CD4-positive, alpha-beta T cell treated with Interleukin-10 for 1 hour (primary cell): ENCODE results near the gene COPA.
A peak's percentile ranks its signal among the peaks of the same experiment; 100 is the strongest.

Experiments
- DNase-seq: peaks from one replicate; pipeline ENCODE4 v3.0.0-alpha.2; 2020

COPA gene

GRCh38 chr1:160261893-160262794, 80.9 kb downstream of the COPA start, which contains the start of gene DCAF8:
Gene DCAF8, minus strand, starts transcription at chr1:160262549. Its CDS starts 18,541 bp downstream, at chr1:160244008.
- DNase-seq, result peak; percentile 99

DNA sequence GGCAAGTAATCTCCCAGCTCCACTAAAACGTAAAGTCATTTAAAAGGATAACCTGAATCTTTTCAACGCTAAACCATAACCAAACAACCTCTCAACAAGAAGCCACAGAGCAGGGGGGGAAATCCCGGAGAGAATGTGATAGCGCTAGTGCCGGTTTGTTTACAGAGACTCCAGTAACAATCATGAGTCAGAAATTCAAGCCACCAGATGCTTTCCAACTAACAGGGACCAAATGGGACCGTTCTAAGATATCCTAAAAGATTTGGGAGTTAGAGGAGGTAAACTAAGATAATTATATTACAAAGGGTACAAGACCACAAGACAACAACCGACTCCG, 81.5 kb downstream of the COPA start:
- peak; percentile 88 for DNase-seq

DNA sequence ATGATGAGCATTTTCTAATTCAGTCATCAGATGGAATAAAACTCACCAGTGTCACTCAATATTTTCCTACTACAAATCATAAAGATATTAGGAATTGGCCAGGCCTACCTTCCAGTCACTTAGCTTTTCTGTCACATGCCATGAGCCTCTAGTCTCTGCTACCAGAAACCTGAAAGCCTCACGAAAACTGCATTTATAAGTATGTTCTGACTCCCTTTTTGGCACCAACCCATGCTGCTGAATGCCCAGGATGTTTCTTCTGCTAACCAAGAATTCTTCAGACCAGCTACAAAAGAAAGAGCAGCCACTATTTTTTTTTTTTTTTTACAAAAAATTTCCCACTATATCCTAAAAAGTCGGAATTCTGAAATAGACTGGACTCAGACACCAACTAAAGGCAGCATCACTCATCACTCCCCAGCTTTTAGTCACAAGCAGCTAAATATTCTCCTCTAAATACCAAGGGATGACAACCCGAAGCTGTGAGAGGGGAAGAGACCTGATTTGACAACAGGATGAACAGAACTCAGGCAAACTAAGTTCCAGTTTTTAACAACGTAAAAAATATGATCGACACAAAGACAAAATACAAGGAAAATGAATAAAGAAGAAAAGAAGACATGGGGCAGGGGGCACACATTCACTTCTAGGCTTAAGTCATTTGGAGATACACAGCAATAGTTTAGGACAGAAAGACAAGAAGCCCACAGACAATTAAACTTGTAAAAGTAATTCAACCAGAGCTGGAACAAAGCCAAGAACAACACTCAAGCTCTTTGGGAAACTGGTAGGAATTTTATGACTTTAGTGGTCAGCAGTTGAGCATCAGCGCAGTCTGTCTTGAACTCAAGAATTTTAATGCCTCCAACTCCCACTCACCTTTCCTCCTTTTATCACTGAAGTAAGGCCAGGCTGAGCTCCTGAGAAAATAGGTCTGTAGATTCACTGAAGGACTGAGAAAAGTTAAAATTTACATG, 82.4 kb downstream of the COPA start:
- peak; percentile 9 for DNase-seq

DNA sequence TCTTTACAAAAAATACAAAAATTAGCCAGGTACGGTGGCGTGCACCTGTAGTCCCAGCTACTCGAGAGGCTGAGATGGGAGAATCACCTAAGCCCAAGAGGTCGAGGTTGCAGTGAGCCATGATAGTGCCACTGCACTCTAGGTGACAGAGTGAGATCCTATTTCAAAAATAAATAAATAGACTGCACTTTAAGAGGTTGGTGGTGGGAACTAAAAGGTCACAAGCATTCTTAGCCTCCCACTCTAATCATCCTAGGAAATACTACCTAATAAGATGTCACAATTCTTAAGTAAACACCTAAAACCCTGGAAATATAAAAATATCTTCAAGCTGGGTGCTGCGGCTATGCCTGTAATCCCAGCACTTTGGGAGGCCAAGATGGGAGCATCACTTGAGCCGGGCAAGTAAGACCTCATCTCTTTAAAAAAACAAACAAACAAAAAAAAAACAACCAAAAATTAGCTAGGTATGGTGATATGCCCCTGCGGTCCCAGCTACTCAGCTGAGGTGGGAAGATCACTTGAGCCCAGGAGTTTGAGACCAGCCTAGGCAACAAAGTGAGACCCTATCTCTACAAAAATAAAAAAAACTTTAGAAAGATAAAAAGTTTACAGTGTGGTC, 84.8 kb downstream of the COPA start:
- DNase-seq, result no peak

DNA sequence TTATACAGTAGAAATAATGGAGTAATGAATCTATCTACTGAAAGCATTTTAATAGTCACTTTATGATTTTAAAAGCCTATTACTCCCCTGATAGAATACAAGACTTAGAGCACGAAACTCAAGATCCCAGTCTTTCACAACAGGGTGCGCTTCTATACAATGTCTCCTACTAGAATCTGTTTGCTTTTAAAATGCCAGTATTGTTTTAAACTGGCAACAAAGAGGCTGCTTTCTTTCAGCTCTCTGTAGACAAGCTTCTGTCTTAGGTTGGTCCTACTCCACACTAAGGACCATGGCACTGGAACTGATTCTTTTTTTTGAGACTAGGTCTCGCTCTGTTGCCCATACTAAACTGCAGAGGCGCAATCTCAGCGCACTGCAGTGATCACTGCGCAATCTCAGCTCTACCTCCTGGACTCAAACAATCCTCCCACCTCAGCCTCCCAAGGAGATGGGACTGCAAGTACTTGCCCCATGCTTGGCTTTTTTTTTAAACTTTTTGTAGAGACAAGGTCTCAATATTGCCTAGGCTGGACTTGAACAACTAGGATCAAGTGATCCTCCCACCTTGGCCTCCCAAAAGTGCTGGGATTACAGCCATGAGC, 85.5 kb downstream of the COPA start:
- no peak for DNase-seq

DNA sequence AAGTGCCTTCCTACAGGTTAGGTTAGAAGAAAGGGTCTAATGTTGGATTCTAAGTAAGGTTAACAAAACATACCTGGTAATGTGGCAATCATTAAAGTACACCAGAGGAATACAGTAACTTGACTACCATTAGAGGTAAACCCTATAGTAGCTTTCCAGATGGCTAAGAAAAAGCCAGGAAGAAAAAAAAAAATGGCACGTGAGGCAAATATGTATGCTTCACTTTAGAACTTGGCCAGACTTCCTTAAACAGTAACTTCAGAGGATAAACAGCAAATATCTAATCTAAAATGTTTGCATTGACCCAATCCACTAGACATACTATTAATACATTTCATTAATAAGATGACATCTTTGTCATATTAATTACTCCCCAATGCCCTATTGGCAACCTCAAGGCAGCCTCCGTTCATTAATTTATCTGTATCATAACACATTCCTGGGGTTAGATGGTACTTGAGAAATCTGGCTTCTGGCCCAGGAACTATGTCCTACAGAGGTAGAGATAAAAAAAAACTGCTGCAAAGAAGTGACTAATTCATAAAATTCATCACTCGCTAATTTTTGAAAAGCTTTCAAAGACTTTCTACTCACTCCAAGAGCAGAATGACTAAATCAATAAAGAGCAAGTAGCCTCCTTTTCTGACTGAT, 86.5 kb downstream of the COPA start:
- DNase-seq, result no peak

GRCh38 chr1:160255781-160256300, 87.2 kb downstream of the COPA start:
- DNase-seq, result no peak

- peak; percentile 74 for DNase-seq
These were observed 91.1 kb downstream of the COPA start for GRCh38 chr1:160251687-160252526.

DNA sequence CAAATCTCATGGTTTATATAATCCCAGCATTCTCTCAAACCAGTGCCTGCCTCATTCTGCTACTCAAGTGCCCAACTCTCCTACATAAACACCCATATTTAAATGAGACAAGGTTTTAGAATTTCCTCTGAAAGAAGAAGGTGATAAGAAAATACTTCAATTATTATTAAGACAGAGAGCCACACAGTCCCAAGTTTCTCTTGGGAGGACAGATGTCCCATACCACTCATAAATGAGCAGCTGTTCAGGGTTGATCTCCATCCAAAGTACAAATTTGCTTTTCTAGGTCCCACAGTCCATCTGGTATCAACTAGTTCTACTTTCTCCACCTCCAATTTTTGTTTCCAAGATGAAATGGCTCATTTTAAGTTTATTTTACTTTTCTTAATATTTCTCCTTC, 92.0 kb downstream of the COPA start:
- DNase-seq, result no peak

DNA sequence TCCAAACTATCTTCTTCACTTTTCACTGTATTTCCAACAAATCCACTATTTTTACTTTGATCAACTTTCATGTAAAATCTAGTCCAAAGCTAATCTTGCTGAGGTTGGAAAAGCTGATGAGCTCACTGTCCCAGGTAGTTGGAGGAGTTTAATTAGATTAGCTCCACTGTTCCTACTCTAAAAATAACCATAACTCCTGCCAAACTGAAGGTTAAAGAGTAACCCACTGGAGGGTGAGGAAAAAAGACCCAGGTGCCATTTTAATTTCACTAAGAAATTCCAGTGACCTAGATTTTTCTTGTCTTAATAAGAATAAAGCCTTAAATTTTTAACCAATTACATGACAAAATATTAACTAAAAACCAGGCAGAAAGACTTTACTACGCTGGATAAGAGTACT, 96.0 kb downstream of the COPA start:
- DNase-seq, result no peak

- DNase-seq, result no peak
These were observed 97.6 kb downstream of the COPA start for GRCh38 chr1:160245434-160245833.

DNA sequence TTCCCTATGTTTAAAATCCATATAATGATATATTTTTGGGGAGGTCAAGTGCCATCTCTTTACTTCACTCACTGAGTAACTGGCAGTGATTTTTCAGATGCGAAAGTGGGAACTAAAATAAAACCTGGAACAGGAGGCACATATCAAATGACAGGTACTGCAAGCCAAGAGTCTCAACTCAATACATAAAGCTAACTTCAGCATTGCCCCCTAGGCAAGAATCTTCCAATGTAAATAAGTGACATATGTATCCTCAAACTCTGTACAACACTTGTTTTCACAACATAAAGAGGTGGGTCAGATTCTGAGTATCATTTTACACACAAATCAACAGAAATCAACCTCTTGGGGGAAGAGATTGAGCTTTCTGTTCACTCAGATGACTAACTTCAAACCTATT, 98.8 kb downstream of the COPA start:
- DNase-seq, result no peak

GRCh38 chr1:160243767-160244166, 99.3 kb downstream of the COPA start:
- no peak for DNase-seq

DNA sequence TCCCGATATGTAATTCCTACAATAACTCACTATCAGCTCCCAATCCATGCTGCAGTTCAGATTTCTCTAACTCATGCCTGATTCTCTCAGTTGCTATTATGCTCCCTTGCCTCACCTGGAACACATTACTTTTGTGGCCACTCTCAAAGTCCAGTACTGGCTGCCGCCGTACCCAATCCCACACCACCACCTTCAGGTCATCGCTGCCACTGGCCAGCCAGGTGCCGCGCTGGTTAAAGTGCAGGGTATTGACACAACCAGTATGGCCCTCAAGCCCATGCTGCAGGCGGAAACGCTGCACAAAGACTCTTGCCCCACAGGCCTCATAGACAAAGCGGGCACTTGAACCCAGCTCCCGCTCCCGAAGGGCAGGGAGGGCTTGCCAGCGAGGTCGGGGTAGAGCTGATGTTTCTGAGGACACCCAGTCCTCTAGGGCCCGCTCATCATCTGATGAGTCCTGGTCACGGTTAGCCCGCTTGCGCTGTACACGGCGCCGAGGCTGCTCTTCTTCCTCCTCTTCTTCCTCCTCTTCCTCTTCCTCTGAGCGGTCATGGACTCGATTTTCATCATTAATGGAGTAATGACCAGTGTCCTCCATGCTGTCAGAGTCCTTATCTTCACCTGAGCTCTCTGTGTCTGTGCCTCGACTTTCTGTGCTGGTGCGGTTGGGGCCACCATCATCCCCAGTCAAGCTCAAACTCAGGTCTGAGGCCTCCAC, 103.3 kb downstream of the COPA start:
- DNase-seq, result no peak
